Left ventricle myocardium inferior (tissue), 1 donor: ENCODE data around the gene C4orf51. TPM values are rescaled to one million over a fixed set of nuclear protein-coding genes. Genes with fewer than 3 reads are reported as not detected.

Experiments
- DNase-seq: peaks from one replicate; pipeline ENCODE4 v3.0.0-alpha.2; 2020
- H3K27ac ChIP-seq: fragments of 200-600 bp; replicated peaks from 2 replicates; pipeline ENCODE4 v1.8.0; 2021
- H3K27me3 ChIP-seq: fragments of 200-600 bp; 2 replicates; pipeline ENCODE4 v1.8.0; 2021; ENCODE audit warnings: low read depth
- H3K36me3 ChIP-seq: fragments of 200-600 bp; 2 replicates; pipeline ENCODE4 v1.8.0; 2021
- H3K4me1 ChIP-seq: fragments of 200-600 bp; 2 replicates; pipeline ENCODE4 v1.8.0; 2021
- H3K4me3 ChIP-seq: fragments of 200-600 bp; 2 replicates; pipeline ENCODE4 v1.8.0; 2021; ENCODE audit warnings: mild to moderate bottlenecking, moderate library complexity
- H3K9me3 ChIP-seq: fragments of 200-600 bp; replicated peaks from 2 replicates; pipeline ENCODE4 v1.8.0; 2021
- intact Hi-C: fragments of 100-400 bp; cut with micrococcal nuclease; formaldehyde crosslinking; loops from one replicate; pipeline ENCODE4 v1.11.0; 2022
- total RNA-seq: library from RNA; stranded (reverse); fragmentation: NEBNext Ultra II Directional; extraction: Animal tissue kit (Norgen Biotek cat#: 25700); gene quantifications from one replicate; pipeline ENCODE4 v1.2.1, GENCODE V29; 2021
- TF ChIP-seq, protein P1 (sequence below): fragments of 200-600 bp; IDR thresholded peaks from 2 replicates; pipeline ENCODE4 v1.8.0; 2021; ENCODE audit warnings: antibody characterized with exemption, mild to moderate bottlenecking, borderline replicate concordance
- donor health status: DM: no; HTN: yes; CAD: no; lungs with severe emphysema.

The C4orf51 gene
- total RNA-seq, 1 donor from 2014 or later, result not detected

DNA sequence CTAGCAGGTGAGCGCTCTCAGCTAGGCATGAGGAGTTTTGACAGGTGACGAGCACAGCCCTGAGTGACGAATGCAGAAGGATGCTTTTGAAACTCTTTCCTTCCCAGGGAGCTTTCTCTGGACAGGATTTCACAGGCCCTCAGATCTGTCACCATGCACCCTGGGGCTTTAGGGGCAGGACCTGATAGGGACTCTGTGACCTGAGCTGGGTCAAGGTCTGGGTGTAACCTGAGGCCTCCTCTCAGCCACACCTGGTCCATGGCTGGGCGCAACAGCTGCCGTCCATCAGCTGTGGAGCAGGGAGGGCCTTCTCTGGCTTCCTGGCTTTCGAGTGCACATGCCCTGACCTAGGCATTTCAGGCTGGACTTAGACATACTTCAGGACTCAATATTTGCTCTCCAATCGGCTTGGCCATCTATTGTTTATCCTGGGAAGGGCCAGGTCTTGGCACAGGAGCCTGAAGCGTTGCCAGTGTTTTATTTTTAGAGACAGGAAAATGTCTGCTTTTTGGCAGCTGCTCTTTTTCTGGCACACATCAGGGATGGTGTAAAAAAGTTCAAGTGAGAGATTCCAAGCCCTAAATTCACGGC lies 56.4 kb downstream of the C4orf51 start:
- DNase-seq, result peak; percentile 27
- Histone ChIP-seq H3K4me1 (peaks cover 53% of the 10 kb centered on the region), H3K9me3 (no peaks in the 10 kb centered on the region), H3K27me3 (no peaks in the 10 kb centered on the region), H3K27ac (peak overlapping the region; percentile 98), H3K4me3 (no peak overlapping the region), H3K36me3 (no peaks in the 10 kb centered on the region)
- intact Hi-C loops, result no loop called here
- TF ChIP-seq, protein P1, sequence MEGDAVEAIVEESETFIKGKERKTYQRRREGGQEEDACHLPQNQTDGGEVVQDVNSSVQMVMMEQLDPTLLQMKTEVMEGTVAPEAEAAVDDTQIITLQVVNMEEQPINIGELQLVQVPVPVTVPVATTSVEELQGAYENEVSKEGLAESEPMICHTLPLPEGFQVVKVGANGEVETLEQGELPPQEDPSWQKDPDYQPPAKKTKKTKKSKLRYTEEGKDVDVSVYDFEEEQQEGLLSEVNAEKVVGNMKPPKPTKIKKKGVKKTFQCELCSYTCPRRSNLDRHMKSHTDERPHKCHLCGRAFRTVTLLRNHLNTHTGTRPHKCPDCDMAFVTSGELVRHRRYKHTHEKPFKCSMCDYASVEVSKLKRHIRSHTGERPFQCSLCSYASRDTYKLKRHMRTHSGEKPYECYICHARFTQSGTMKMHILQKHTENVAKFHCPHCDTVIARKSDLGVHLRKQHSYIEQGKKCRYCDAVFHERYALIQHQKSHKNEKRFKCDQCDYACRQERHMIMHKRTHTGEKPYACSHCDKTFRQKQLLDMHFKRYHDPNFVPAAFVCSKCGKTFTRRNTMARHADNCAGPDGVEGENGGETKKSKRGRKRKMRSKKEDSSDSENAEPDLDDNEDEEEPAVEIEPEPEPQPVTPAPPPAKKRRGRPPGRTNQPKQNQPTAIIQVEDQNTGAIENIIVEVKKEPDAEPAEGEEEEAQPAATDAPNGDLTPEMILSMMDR, result no peak

DNA sequence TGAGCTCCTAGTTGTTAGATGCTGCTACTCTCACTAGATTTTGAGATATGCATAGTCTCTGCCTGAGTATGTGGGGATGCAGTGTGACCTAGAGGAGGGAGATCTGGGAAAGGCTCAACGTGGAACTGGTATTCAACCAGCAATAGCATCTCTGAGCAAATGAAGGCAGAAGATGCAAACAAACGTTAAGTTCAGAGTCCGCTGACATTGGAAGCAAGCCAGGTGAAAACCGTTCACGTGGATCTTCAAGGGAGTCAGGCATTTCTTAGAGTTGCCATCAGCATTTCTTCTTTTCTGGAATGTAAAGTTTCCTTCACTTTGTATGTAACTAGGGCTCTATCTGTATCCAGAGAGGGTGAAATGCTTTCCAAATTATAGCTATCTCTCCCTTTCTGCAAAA lies 59.9 kb downstream of the C4orf51 start:
- intact Hi-C loops, result no loop called here
- Histone ChIP-seq H3K4me1 (peaks cover 26% of the 10 kb centered on the region), H3K9me3 (no peaks in the 10 kb centered on the region), H3K4me3 (no peak overlapping the region), H3K27ac (no peak overlapping the region), H3K27me3 (no peaks in the 10 kb centered on the region), H3K36me3 (no peaks in the 10 kb centered on the region)
- no peak for DNase-seq
- TF ChIP-seq, protein P1, result no peak

DNA sequence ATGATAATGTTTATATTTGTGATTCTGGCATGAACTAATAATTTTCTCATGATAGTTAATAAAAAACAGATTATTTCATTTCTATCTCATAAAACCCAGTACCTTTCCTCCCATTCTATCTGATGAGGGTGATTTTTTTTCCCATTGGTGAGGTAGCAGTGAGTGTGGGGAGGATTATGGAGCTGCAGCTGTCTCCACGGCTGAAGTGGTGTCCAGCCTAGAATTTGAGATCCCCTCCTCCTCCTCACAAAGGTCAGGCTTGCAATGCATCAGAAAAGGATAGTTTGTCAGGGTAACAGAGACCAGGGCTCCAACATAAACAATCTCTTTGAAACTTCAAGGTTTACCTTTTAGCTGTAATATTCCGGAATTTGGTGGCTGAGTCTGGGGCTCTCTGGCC lies 60.9 kb downstream of the C4orf51 start:
- TF ChIP-seq, protein P1, result no peak
- Histone ChIP-seq H3K27ac (no peak overlapping the region), H3K9me3 (no peaks in the 10 kb centered on the region), H3K36me3 (no peaks in the 10 kb centered on the region), H3K4me3 (no peak overlapping the region), H3K4me1 (peaks cover 17% of the 10 kb centered on the region), H3K27me3 (no peaks in the 10 kb centered on the region)
- DNase-seq, result no peak
- intact Hi-C loops, result no loop called here

DNA sequence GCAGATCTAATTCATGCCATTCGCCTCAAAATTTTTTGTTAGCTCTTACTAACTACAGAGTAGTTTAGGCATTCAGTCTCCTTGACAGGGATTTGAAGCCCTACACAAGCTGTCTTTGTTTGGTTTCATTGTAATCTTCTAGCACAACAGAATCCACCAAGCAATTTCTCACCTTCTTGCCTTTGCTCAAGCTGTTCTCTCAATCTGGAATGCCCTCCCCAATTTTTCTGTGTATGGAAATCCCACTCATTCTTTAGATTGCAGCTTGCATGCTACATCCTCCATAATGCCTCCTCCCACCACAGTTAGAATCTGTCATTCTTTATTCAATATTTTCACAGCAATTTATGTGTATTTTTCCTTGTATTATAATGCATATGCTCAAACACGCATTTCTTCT lies 63.7 kb downstream of the C4orf51 start:
- Histone ChIP-seq H3K4me3 (no peak overlapping the region), H3K27me3 (no peaks in the 10 kb centered on the region), H3K27ac (no peak overlapping the region), H3K9me3 (peaks cover 10% of the 10 kb centered on the region), H3K4me1 (no peaks in the 10 kb centered on the region), H3K36me3 (no peaks in the 10 kb centered on the region)
- no peak for DNase-seq
- intact Hi-C loops, result no loop called here
- TF ChIP-seq, protein P1, result no peak

DNA sequence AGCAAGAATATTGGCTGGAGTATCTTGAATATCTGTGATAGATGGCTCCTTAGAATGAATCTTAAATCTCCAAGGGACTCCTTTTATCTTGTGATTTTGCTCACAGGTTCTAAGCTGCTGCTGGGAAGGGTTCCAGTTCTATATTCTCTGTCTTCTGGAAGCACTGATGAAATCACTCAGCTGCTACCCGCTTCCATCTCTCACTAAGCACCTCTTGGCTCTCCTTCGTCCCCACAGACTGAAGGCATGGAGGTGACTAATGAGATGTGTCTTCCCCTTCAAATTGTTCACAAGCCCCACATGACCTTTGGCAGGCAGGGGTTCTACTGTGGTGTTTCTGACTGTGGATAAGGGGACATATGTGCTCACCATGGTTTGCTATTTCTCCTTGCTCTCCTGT lies 75.9 kb downstream of the C4orf51 start:
- no peaks in the 10 kb centered on the region for H3K4me1 ChIP-seq
- no peak overlapping the region for H3K27ac ChIP-seq
- TF ChIP-seq, protein P1, result no peak
- intact Hi-C loops, result no loop called here
- no peaks in the 10 kb centered on the region for H3K27me3 ChIP-seq
- H3K4me3 ChIP-seq, result no peak overlapping the region
- H3K9me3 ChIP-seq, result no peaks in the 10 kb centered on the region
- H3K36me3 ChIP-seq, result peaks cover 23% of the 10 kb centered on the region
- DNase-seq, result no peak
